K562 (cell line): Measurements from ENCODE around the gene ZNF385D. TPM values are rescaled to one million over a fixed set of nuclear protein-coding genes. Genes with fewer than 3 reads are reported as not detected.

Source experiments
- ATAC-seq: fragments of 200-7000 bp; cut with Tn5 transposase; 3 replicates; pipeline ENCODE4 v1.9.1; 2020; ENCODE audit warnings: moderate library complexity
- BruUV-seq: library from RNA; stranded (reverse); fragments of 400-500 nt; replicated peaks from 2 replicates; lab custom pipeline; 2021; lab: Mats Ljungman, UMichigan
- CTCF ChIA-PET: fragments of 300-600 bp; formaldehyde crosslinking; extraction: SDS; loops from one replicate; lab custom pipeline; 2021; ENCODE audit warnings: low intra/inter-chr PET ratio; lab: Yijun Ruan, JAX
- POLR2A ChIA-PET: fragments of 300-600, 350-650 bp; sonication (Branson Sonifier 250); formaldehyde crosslinking; extraction: SDS; loops from one replicate; lab custom pipeline; 2021; ENCODE audit warnings: antibody characterized with exemption, inconsistent platforms; lab: Yijun Ruan, JAX
- DNase-seq, 4 experiments: peaks; one replicate each; pipeline versions ENCODE4 v3.0.0 to v3.0.0-alpha.2; 2011 to 2018; ENCODE audit warnings: low spot score in 3 of 4, mixed read lengths in 3 of 4; ENCODE audit errors: extremely low read depth in 1 of 4
- FAIRE-seq: peaks from 2 replicates; lab custom pipeline; 2011; peaks lifted over from hg19 to GRCh38; lab: Jason Lieb, UNC
- H2AFZ ChIP-seq: 2 replicates; pipeline ENCODE4 v1.6.0; 2011; ENCODE audit warnings: low read depth, low read length, control low read depth, inconsistent platforms
- H3K27ac ChIP-seq: fragments of 200-600 bp; 3 replicates; pipeline ENCODE4 v1.8.0; 2011; ENCODE audit warnings: low read depth, mild to moderate bottlenecking, control low read depth, inconsistent platforms, low read length, moderate library complexity, mixed read lengths; ENCODE audit errors: extremely low read depth
- H3K27me3 ChIP-seq, 2 experiments: fragments of 300-600 bp in 1 of 2; 2 replicates in 1 of 2; 3 replicates in 1 of 2; pipeline versions ENCODE4 v1.6.0 to v1.8.0; 2011; ENCODE audit warnings: inconsistent platforms in 2 of 2, low read length in 2 of 2, mild to moderate bottlenecking in 1 of 2, mixed read lengths in 1 of 2, moderate library complexity in 1 of 2; ENCODE audit not compliant: control insufficient read depth in 2 of 2, insufficient read depth in 2 of 2
- H3K36me3 ChIP-seq: fragments of 300-600 bp; 3 replicates; pipeline ENCODE4 v1.8.0; 2011; ENCODE audit warnings: mild to moderate bottlenecking, low read length, inconsistent platforms; ENCODE audit not compliant: control insufficient read depth, insufficient read depth
- H3K4me1 ChIP-seq, 2 experiments: fragments of 200-600 bp in 1 of 2; replicated peaks in 1 of 2; 2 replicates in 1 of 2; 3 replicates in 1 of 2; pipeline versions ENCODE4 v1.5.1 to v1.8.0; 2011; ENCODE audit warnings: inconsistent platforms in 2 of 2, low read length in 2 of 2, mild to moderate bottlenecking in 1 of 2, mixed read lengths in 1 of 2, moderate library complexity in 1 of 2; ENCODE audit not compliant: control insufficient read depth in 2 of 2, insufficient read depth in 2 of 2
- H3K4me2 ChIP-seq: 2 replicates; pipeline ENCODE4 v1.6.1; 2011; ENCODE audit warnings: low read length, control low read depth, inconsistent platforms, mixed read lengths; ENCODE audit not compliant: insufficient read depth
- H3K4me3 ChIP-seq: fragments of 200-600 bp; sonication (generic), shearing (Covaris generic); 2 replicates; pipeline ENCODE4 v1.5.1; 2016; ENCODE audit warnings: control low read depth, inconsistent platforms
- H3K79me2 ChIP-seq: fragments of 200-600 bp; 3 replicates; pipeline ENCODE4 v1.8.0; 2011; ENCODE audit warnings: low read length, inconsistent platforms; ENCODE audit not compliant: control insufficient read depth, insufficient read depth
- H3K9ac ChIP-seq, 2 experiments: 2 replicates each; pipeline versions ENCODE4 v1.6.0 to v1.6.1; 2011; ENCODE audit warnings: low read depth in 2 of 2, low read length in 2 of 2, control low read depth in 1 of 2, inconsistent platforms in 1 of 2, mild to moderate bottlenecking in 1 of 2, mixed read lengths in 1 of 2; ENCODE audit not compliant: insufficient read depth in 1 of 2
- H3K9me1 ChIP-seq: one replicate; pipeline ENCODE4 v1.6.0; 2011; ENCODE audit warnings: inconsistent platforms, mild to moderate bottlenecking, low read length, moderate library complexity; ENCODE audit not compliant: control insufficient read depth, insufficient read depth
- H3K9me3 ChIP-seq: replicated peaks from 2 replicates; pipeline ENCODE4 v1.5.1; 2011; ENCODE audit warnings: low read depth, low read length, inconsistent platforms; ENCODE audit not compliant: control insufficient read depth, insufficient read depth
- H4K20me1 ChIP-seq: replicated peaks from 2 replicates; pipeline ENCODE4 v1.6.1; 2011; ENCODE audit warnings: low read length, inconsistent platforms, mixed read lengths; ENCODE audit not compliant: control insufficient read depth, insufficient read depth
- BRF1 ChIP-seq: IDR thresholded peaks from 3 replicates; pipeline ENCODE4 v1.6.1; 2011; ENCODE audit warnings: borderline replicate concordance, mild to moderate bottlenecking; ENCODE audit not compliant: insufficient read length; ENCODE audit errors: extremely low read depth
- DNMT1 ChIP-seq: fragments of 450-650 bp; IDR thresholded peaks from 2 replicates; pipeline ENCODE4 v1.6.1; 2016; ENCODE audit warnings: antibody characterized with exemption, mild to moderate bottlenecking
- FOXM1 ChIP-seq, 2 experiments: fragments of 450-650 bp in 1 of 2; sonication (generic) in 1 of 2; formaldehyde crosslinking in 1 of 2; IDR thresholded peaks; 2 replicates each; pipeline versions ENCODE4 v1.6.1 to v1.9.0; 2017 to 2022; ENCODE audit warnings: low read depth in 2 of 2, mild to moderate bottlenecking in 2 of 2, missing genetic modification reagents in 1 of 2, moderate library complexity in 1 of 2
- HDAC2 ChIP-seq: fragments of 450-650 bp; IDR thresholded peaks from 2 replicates; pipeline ENCODE4 v1.6.1; 2016; ENCODE audit warnings: mild to moderate bottlenecking
- MAFF ChIP-seq: IDR thresholded peaks from 2 replicates; pipeline ENCODE4 v1.6.1; 2012; ENCODE audit warnings: low read length, improper control_type of control experiment
- MEF2A ChIP-seq: IDR thresholded peaks from 2 replicates; pipeline ENCODE4 v1.6.1; 2011; ENCODE audit warnings: low read depth, mild to moderate bottlenecking, low read length, moderate library complexity; ENCODE audit not compliant: control insufficient read depth
- MTA2 ChIP-seq: fragments of 450-650 bp; IDR thresholded peaks from 2 replicates; pipeline ENCODE4 v1.6.1; 2016; ENCODE audit warnings: low read depth
- NR3C1 ChIP-seq: sonication (generic); formaldehyde crosslinking; IDR thresholded peaks from 2 replicates; pipeline ENCODE4 v1.8.1; 2022; ENCODE audit warnings: missing genetic modification reagents
- PYGO2 ChIP-seq: fragments of 450-650 bp; IDR thresholded peaks from 2 replicates; pipeline ENCODE4 v1.6.1; 2016; ENCODE audit warnings: mild to moderate bottlenecking, missing genetic modification characterization, moderate library complexity, missing compliant biosample characterization
- RBBP5 ChIP-seq: fragments of 200-600 bp; sonication (generic); IDR thresholded peaks from 2 replicates; pipeline ENCODE4 v1.6.1; 2012; ENCODE audit warnings: borderline replicate concordance, mild to moderate bottlenecking, low read length, control low read depth, inconsistent platforms; ENCODE audit not compliant: insufficient read depth, poor library complexity, severe bottlenecking
- RFX1 ChIP-seq: fragments of 450-650 bp; IDR thresholded peaks from 2 replicates; pipeline ENCODE4 v1.6.1; 2016; ENCODE audit warnings: mild to moderate bottlenecking, moderate library complexity
- ZKSCAN3 ChIP-seq: fragments of 250-450 bp; sonication (Bioruptor Pico); IDR thresholded peaks from 2 replicates; pipeline ENCODE4 v1.4.0; 2020
- ZNF551 ChIP-seq: fragments of 250-450 bp; sonication (Bioruptor Pico); IDR thresholded peaks from 2 replicates; pipeline ENCODE4 v1.5.0; 2021; ENCODE audit warnings: mild to moderate bottlenecking, moderate library complexity
- ZNF717 ChIP-seq: fragments of 250-450 bp; sonication (Bioruptor Pico); IDR thresholded peaks from 2 replicates; pipeline ENCODE4 v1.5.0; 2021
- ZNF76 ChIP-seq: fragments of 250-450 bp; sonication (Bioruptor Pico); IDR thresholded peaks from 2 replicates; pipeline ENCODE4 v1.4.0; 2020; ENCODE audit warnings: mild to moderate bottlenecking, moderate library complexity, borderline replicate concordance
- ZNF778 ChIP-seq: fragments of 450-650 bp; formaldehyde crosslinking; IDR thresholded peaks from 2 replicates; pipeline ENCODE4 v1.4.0; 2020; ENCODE audit warnings: mild to moderate bottlenecking, moderate library complexity
- WGBS: fragments of 100-300 bp; shearing (Covaris generic); methylation state at CpG from one replicate; pipeline ENCODE4 v1.1.6; 2016; ENCODE audit warnings: low coverage, mixed read lengths; ENCODE audit not compliant: insufficient coverage; ENCODE audit errors: missing lambda C conversion rate; 5-methylcytosine and 5-hydroxymethylcytosine counted together
- in situ Hi-C: fragments of 300-500 bp; cut with MboI; formaldehyde crosslinking; loops from 4 replicates; pipeline ENCODE4 v1.15.0; 2018; ENCODE audit warnings: inconsistent platforms, mixed read lengths
- intact Hi-C: fragments of 100-400 bp; cut with micrococcal nuclease; formaldehyde crosslinking; loops from 2 replicates; pipeline ENCODE4 v1.14.2; 2022
- polyA plus RNA-seq, 8 experiments: library from polyadenylated mRNA; depleted of rRNA in 4 of 8; stranded (reverse) in 5 of 8; unstranded in 3 of 8; fragments of >200 nt; fragmentation: Nextera tagmentation in 2 of 8; fragmentation: Illumina TruSeq in 1 of 8; extraction: Ambion mirVana in 2 of 8; extraction: Trizol in 1 of 8; gene quantifications; 2 replicates each; pipeline versions ENCODE4 v1.2.1 to v1.2.3, GENCODE V29; 2011 to 2014; ENCODE audit warnings: inconsistent platforms in 1 of 8, missing spikeins in 1 of 8
- total RNA-seq, 7 experiments: library from RNA; depleted of rRNA in 6 of 7; stranded (reverse); fragments of >200 nt in 6 of 7; fragmentation: Illumina TruSeq in 2 of 7; extraction: Trizol in 2 of 7; gene quantifications; 2 replicates each; pipeline versions ENCODE4 v1.2.1 to v1.2.3, GENCODE V29; 2011 to 2021; ENCODE audit warnings: low replicate concordance in 1 of 7
- TF ChIP-seq, protein P1 (sequence below): sonication (generic); formaldehyde crosslinking; IDR thresholded peaks from 2 replicates; pipeline ENCODE4 v1.8.0; 2022; ENCODE audit warnings: missing genetic modification reagents, mild to moderate bottlenecking, borderline replicate concordance
- TF ChIP-seq, protein P2 (sequence below): fragments of 250-450 bp; sonication (Bioruptor Pico); IDR thresholded peaks from 2 replicates; pipeline ENCODE4 v1.4.0; 2020; ENCODE audit warnings: mild to moderate bottlenecking
- TF ChIP-seq, protein P3 (sequence below), 2 experiments: fragments of 150-350 bp in 1 of 2; IDR thresholded peaks; 2 replicates each; pipeline ENCODE4 v1.6.1; 2012 to 2016; ENCODE audit warnings: low read depth in 2 of 2, low read length in 2 of 2, mild to moderate bottlenecking in 1 of 2, moderate library complexity in 1 of 2

The ZNF385D gene
- total and polyA plus RNA-seq, 9 of the 15 experiments (the other 6 are each of a cell fraction or from before 2014, with no cell fraction given), result 0.14 to 1.7 (median 0.51) TPM

DNA sequence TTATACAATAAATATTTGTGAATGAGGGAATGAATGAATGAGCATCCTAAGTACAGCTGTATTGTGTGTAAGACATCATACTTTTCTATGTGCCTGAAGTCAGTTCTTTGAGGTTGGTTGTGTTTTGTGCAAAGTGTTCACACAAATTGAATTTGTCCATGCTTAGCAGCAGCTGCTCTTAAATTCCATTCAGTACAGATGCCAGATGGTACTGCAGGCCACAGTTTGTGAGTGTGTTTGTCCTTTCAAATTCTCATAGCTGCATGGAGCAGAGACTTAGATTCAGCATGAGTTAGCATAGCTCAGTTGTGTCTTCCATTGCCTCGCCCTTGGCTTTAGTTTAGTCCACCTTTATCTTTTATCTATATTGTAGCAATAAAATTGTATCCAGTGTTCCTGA lies 3.8 kb upstream of the ZNF385D start:
- no peak for ATAC-seq
- H3K79me2 ChIP-seq, result no peaks in the 10 kb centered on the region
- H3K9ac ChIP-seq, result no peak overlapping the region
- H3K27me3 ChIP-seq, result no peaks in the 10 kb centered on the region
- H2AFZ ChIP-seq, result no peak overlapping the region
- no peaks in the 10 kb centered on the region for H4K20me1 ChIP-seq
- ChIA-PET POLR2A (no interaction called here), CTCF (no interaction called here)
- no peaks in the 10 kb centered on the region for H3K4me1 ChIP-seq
- intact Hi-C loops (loop anchor here (10.0 kb wide), 1 partner anchor 360 kb away; no protein-coding TSS in a partner anchor), in situ Hi-C loops (no loop called here)
- no peak overlapping the region for H3K4me2 ChIP-seq
- no peaks in the 10 kb centered on the region for H3K9me1 ChIP-seq
- DNase-seq, result no peak
- TF ChIP-seq, protein P1, sequence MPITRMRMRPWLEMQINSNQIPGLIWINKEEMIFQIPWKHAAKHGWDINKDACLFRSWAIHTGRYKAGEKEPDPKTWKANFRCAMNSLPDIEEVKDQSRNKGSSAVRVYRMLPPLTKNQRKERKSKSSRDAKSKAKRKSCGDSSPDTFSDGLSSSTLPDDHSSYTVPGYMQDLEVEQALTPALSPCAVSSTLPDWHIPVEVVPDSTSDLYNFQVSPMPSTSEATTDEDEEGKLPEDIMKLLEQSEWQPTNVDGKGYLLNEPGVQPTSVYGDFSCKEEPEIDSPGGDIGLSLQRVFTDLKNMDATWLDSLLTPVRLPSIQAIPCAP (CRISPR knock-in tag), result no peak
- TF ChIP-seq, protein P2, sequence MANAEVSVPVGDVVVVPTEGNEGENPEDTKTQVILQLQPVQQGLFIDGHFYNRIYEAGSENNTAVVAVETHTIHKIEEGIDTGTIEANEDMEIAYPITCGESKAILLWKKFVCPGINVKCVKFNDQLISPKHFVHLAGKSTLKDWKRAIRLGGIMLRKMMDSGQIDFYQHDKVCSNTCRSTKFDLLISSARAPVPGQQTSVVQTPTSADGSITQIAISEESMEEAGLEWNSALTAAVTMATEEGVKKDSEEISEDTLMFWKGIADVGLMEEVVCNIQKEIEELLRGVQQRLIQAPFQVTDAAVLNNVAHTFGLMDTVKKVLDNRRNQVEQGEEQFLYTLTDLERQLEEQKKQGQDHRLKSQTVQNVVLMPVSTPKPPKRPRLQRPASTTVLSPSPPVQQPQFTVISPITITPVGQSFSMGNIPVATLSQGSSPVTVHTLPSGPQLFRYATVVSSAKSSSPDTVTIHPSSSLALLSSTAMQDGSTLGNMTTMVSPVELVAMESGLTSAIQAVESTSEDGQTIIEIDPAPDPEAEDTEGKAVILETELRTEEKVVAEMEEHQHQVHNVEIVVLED, result no peak
- TF ChIP-seq ZNF778 (CRISPR knock-in tag) (no peak), MEF2A (no peak), FOXM1 (IDR thresholded peaks at IDR 0.05; ENCODE audit: low read depth) (no peak), FOXM1 (CRISPR knock-in tag; IDR thresholded peaks at IDR 0.05; ENCODE audit: low read depth) (no peak), ZNF717 (no peak), ZNF76 (CRISPR knock-in tag) (no peak), PYGO2 (tag) (no peak), BRF1 (no peak), ZKSCAN3 (CRISPR knock-in tag) (no peak), ZNF551 (CRISPR knock-in tag) (no peak), RFX1 (no peak), NR3C1 (CRISPR knock-in tag) (no peak), MTA2 (no peak), DNMT1 (no peak), RBBP5 (no peak), MAFF (no peak), HDAC2 (no peak)
- TF ChIP-seq, protein P3, sequence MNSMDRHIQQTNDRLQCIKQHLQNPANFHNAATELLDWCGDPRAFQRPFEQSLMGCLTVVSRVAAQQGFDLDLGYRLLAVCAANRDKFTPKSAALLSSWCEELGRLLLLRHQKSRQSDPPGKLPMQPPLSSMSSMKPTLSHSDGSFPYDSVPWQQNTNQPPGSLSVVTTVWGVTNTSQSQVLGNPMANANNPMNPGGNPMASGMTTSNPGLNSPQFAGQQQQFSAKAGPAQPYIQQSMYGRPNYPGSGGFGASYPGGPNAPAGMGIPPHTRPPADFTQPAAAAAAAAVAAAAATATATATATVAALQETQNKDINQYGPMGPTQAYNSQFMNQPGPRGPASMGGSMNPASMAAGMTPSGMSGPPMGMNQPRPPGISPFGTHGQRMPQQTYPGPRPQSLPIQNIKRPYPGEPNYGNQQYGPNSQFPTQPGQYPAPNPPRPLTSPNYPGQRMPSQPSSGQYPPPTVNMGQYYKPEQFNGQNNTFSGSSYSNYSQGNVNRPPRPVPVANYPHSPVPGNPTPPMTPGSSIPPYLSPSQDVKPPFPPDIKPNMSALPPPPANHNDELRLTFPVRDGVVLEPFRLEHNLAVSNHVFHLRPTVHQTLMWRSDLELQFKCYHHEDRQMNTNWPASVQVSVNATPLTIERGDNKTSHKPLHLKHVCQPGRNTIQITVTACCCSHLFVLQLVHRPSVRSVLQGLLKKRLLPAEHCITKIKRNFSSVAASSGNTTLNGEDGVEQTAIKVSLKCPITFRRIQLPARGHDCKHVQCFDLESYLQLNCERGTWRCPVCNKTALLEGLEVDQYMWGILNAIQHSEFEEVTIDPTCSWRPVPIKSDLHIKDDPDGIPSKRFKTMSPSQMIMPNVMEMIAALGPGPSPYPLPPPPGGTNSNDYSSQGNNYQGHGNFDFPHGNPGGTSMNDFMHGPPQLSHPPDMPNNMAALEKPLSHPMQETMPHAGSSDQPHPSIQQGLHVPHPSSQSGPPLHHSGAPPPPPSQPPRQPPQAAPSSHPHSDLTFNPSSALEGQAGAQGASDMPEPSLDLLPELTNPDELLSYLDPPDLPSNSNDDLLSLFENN (IDR thresholded peaks at IDR 0.05; ENCODE audit: low read depth in 2 of 2, low read length in 2 of 2), result no peak
- BruUV-seq, result no TSS peak
- H3K27ac ChIP-seq, result no peak overlapping the region
- no peaks in the 10 kb centered on the region for H3K9me3 ChIP-seq
- no peaks in the 10 kb centered on the region for H3K36me3 ChIP-seq
- FAIRE-seq, result no peak
- H3K4me3 ChIP-seq, result no peak overlapping the region
- WGBS, result 0% methylated on average over 1 of the region's 1 CpG
